ENCODE data around the gene HES1.

The HES1 gene

GRCh38 chr3:194187233-194187944, 51.4 kb downstream of the HES1 start:
- no peak for TF ChIP-seq CTCF (conservative IDR thresholded peaks at IDR 0.05; ENCODE audit: low read length)
- no peak overlapping the region for H3K4me3 ChIP-seq (ENCODE audit: low read length)

More at GRCh38 chr3:194187233-194187944, 51.4 kb downstream of the HES1 start:
- DNase-seq (ENCODE audit: low read depth), result no peak

Measured in AG10803 (cell line).